GM19438 (cell line): Measurements from ENCODE around the gene DNM1.

Experiments
- ATAC-seq: cut with Tn5 transposase; IDR thresholded peaks from one replicate; pipeline ENCODE4 v1.9.1; 2021; ENCODE audit warnings: low read depth; ENCODE audit not compliant: unreplicated experiment

DNM1 gene

DNA sequence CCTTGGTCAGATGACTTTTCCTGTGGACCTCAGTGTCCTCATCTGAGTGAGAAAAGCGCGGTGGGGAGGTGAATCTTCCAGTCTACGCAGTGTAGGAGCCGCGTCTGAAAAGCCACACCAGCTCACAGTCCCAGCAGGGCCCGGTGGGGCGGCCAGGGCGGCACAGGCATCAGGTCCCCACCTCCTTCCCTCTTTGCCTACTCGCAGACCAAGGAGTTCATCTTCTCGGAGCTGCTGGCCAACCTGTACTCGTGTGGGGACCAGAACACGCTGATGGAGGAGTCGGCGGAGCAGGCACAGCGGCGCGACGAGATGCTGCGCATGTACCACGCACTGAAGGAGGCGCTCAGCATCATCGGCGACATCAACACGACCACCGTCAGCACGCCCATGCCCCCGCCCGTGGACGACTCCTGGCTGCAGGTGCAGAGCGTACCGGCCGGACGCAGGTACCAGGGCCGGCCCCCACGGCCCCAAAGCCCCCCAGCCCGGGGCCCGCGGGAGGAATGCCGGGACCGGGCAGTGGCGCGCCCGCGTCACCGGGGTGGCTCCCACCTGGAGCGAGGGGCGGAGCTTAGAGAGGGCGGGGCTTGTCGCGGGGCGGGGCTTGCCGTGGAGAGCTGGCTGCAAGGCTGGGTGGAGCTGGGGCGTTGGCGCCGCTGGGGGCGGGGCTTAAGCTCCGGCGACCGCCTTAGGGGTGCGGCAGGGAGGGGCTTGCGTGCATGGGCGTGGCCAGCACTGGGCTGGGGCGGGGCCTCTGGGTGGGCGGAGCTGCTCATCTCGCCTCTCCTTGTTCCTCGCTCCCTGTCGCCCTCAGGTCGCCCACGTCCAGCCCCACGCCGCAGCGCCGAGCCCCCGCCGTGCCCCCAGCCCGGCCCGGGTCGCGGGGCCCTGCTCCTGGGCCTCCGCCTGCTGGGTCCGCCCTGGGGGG, 47.0 kb downstream of the DNM1 start:
- ATAC-seq: peak; percentile 93

DNA sequence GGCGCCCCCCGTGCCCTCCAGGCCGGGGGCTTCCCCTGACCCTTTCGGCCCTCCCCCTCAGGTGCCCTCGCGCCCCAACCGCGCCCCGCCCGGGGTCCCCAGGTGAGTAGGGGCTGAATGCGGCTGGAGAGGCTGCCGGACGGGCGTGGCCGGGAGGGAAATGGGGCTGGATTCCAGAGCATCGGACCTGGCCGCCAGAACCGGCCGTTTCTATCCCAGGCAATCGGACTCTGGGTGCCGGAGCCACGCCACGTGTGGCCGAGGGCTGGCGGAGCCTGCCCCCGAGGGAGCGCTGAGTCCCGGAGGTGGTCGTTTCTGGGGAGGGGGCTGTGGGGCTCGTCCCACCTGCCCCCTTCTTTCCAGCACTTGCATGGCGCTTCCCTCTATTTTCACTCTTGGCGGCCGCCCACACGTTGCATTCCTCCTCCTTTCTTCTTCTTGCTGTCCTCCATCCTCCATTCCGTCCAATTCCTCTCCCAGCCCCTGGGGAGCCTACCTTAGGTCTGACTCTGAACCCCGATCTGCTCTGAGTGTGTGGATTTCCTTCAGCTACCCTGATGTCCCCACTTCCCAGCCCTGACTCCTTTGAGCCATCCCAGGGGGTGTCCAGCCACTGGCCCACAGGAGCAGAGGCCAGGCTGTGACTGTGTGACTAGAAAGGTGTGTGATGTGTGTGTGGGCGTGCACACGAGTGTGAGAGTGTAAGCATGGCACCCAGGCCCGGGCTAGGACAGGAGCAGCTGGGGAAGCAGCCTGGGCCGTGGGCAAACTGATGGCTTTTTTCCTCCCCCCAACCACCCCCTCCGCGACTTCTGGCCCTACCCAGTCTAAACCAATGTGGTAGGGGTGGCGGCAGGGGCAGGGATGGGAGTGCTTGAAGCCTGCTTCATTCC, 47.9 kb downstream of the DNM1 start:
- ATAC-seq: no peak

- no peak for ATAC-seq
Observed at GRCh38 chr9:128251732-128252100, 48.5 kb downstream of the DNM1 start.

DNA sequence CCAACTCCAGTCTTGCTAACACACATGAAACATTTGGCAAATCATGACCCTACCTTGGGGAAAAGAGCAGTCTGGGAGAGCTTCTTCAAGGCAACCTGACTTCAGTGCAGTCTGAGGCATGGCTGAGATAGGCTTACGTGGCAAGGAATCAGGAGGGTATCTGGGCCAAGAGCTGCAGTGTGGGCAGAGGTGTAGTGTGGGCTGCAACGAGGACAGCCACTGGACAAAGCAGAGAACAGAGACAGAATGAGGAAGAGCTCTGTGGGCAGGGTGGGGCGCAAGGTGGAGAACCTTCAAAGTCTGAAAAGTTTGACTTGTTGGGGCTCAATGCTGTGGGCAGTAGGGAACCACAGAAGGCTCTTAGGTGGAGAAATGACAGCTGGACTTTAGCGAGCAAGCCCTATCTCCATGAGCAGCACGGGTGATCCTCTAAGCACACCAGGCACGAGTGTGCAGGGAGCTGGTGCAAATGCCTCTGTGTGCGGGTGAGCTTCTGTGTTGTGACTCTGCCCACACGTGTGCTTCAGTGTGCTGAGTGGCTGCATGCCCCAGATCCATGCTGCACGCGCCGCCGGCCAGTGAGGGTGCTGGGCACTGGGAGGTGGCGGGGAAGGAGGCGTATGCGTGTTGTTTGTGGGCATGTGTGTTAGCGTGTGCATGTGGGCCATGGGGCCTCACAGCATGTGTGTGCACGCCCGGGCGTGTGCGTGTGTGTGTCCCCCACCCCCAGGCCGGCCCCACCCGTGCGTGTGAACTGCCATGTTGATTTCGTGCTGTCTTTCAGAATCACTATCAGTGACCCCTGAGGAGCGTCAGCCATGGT, 49.3 kb downstream of the DNM1 start:
- no peak for ATAC-seq

GRCh38 chr9:128253140-128253990, 50.2 kb downstream of the DNM1 start:
- ATAC-seq: no peak

- ATAC-seq: no peak
Observed at GRCh38 chr9:128253991-128254346, 50.8 kb downstream of the DNM1 start.

- no peak for ATAC-seq
Observed at GRCh38 chr9:128254362-128254761, 51.2 kb downstream of the DNM1 start.

- ATAC-seq: no peak
Observed at GRCh38 chr9:128254855-128255759, 51.9 kb downstream of the DNM1 start.

GRCh38 chr9:128257086-128257825, 54.1 kb downstream of the DNM1 start:
- no peak for ATAC-seq

DNA sequence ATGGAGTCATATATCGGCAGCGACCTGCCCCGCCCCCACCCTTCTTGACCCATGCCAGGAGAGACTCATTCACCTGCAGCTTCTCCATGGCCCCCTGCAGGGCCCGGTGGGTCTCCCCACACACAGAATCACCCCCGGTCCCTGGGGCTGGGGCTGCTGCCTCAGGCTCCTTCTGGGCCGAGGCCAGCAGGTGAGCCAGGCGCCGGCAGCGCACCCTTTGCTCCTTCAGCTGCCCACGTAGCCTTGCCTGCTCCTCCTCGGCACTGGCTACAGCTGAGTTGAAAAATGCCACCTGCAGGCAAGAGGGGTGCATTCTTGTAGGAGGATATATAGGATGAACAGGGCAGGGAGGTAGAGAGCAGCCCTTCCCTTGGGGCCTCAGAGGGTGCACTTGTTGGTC, 54.7 kb downstream of the DNM1 start:
- ATAC-seq: no peak

GRCh38 chr9:128258326-128258725, 55.1 kb downstream of the DNM1 start:
- ATAC-seq: no peak

- ATAC-seq: no peak
Observed at GRCh38 chr9:128259156-128259555, 56.0 kb downstream of the DNM1 start.

DNA sequence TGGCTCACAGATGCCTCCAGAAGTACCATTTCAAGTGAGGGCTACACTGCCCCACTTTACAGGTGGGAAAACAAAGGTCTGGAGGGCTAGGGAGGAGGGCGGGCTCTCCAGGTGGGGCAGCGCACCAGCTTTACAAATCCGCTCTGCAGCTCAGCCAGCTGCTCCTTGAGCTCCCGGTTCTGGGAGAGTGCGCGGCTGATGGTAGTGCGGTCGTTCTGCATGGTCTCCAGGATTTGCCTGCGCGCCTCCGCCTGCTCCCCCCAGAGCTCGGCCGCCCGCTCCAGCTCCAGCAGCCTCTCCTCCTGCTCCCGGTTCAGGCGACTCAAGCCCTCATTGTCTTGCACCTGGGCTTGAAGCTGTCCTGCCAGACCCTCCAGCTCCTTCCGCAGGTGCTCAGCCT, 57.2 kb downstream of the DNM1 start:
- no peak for ATAC-seq

DNA sequence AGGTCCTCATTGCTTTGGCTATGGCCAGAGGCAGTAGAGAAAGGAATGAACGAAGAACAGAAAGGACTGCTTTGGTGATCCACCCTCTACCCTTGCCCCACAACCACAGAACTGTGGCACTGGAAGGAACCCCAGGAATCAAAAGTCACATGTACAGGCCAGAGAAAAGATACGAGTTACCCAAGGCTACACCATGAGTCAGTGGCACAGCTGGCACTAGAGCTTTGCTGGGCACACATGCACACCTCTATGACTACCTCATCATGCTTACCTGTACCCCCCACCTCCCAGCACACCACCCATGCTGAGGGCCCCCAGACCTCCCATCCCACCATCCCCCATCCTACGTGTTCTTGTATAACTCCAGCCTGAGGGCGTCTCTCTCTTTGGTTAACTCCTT, 59.5 kb downstream of the DNM1 start:
- ATAC-seq: no peak

DNA sequence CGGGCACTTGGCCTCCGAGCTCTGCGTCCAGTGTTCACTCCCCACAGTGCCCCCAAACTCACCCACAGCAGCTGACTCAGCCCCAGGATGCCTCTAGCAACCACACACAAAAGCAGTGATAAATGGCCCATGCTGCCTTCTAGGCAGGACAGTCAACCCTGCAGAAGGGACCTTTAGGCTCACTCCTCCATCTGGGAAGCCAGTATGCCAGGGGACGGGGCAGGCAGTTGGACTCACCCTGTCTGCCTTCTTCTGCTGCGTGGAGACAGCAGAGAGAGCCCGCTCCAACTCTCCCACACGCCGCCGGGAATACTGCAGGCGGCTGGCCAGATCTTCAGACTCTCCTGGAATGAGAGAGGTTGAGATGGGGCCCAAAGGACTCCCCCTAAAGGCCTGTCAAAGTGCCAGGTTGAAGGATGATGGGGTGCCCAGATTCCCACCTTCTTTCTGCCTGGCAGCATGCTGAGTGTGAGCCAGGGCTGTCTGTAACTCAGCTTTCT, 62.2 kb downstream of the DNM1 start:
- no peak for ATAC-seq

DNA sequence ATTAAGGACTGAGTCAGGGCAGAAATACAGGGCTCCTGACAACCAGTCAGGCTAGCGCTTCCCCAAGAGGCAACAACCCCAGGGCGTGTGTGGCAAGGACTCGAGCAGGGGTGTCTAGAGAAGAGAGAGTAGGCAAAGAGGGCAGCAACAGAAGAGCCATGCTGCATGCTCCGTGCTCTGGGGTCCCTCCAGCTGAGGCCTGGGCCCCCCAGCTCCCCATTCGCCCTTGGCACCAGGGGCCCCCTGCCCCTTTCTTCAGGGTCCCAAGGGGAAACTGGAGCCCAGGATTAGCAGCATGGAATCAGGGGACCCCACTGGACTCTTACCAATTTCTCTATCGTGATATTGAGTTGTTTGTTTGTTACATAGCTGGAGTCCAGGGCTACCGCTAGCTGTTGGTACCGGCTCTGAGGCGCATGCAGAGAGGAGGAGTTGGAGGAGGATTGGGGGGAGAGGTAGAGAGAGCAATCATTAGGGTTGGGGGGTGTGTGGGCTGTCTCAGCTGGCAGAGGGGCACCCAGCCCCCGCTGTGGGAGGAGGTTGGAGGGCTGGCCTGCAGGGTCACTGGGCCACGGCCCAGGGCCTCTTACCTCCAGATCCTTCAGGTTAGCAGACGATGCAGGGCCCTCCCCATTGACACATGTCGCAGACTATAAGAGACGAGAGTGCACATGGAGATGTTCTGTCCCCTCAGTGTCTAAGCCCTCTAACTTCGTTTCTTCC, 63.9 kb downstream of the DNM1 start:
- no peak for ATAC-seq

- no peak for ATAC-seq
Observed at GRCh38 chr9:128271112-128271511, 67.9 kb downstream of the DNM1 start.
